ENCODE results near the gene C11orf16.
"Not testable (repeated sequence)": the region's sequence is repeated elsewhere in the genome, so short reads cannot be mapped to it uniquely, and the experiment has no call there.

The C11orf16 gene, protein sequence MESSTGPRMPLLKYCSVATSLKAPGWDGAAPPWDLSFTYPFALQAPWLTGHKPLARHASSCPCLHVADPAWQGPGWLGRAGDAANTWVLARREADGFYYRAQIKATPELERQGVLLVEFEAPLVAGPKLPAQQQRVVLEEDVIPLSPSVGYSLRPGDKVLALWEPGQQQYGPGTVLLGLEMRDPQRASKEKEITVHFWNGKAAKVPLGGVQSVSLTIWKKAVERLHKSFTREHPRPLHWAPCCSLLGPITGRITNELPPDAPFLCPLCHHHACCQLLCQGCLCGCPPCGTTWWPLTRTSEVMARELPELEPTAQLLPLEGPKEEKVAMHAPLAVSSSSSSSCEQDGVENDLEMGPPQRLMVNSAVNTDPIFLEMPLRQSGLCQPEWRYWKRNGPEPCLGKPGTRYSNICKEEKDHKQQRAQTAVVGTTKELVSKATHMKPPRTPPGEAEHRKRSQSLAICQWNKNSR

DNA sequence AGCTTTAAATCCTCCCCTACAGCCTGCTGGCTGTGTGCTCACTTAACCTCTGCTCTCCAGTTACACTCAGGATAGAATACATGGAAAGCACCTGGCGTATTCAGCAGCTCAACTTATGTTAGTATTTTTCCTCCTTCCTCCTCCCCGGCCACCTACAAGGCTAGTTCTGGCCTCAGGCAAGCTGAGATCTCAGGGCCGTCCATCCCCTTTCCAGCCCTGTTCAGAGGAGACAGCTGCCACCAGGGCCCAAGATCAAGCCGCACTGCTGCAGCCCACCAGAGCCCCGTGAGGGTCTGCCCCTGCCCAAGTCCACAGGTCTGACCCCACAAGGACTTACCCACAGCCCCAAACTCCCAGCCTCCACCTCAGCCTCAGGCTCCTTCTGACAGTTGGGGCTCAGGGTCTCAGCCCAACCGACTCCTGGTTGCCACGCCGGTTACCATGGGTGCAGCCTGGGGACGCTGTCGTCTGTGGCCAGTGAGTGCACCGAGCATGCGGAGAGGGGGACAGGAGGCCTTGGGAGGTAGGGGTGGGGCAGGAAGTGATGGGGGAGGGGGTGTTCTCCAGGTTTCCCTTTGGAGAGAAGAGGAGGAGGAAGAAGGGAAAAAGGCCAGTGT lies at the start of gene C11orf16:
C11orf16 (minus strand) TSS at position 384 of the 617 bp plus-strand sequence. CDS start 639 bp downstream, outside the sequence.
- TF ChIP-seq ZFX (IDR thresholded peaks at IDR 0.05), result no peak
- TF ChIP-seq, protein P1, sequence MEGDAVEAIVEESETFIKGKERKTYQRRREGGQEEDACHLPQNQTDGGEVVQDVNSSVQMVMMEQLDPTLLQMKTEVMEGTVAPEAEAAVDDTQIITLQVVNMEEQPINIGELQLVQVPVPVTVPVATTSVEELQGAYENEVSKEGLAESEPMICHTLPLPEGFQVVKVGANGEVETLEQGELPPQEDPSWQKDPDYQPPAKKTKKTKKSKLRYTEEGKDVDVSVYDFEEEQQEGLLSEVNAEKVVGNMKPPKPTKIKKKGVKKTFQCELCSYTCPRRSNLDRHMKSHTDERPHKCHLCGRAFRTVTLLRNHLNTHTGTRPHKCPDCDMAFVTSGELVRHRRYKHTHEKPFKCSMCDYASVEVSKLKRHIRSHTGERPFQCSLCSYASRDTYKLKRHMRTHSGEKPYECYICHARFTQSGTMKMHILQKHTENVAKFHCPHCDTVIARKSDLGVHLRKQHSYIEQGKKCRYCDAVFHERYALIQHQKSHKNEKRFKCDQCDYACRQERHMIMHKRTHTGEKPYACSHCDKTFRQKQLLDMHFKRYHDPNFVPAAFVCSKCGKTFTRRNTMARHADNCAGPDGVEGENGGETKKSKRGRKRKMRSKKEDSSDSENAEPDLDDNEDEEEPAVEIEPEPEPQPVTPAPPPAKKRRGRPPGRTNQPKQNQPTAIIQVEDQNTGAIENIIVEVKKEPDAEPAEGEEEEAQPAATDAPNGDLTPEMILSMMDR (conservative IDR thresholded peaks at IDR 0.05), result no peak
- no peak within 1 kb of the TSS for H3K27ac ChIP-seq

GRCh38 chr11:8980485-8980884 lies 47.7 kb upstream of the C11orf16 start:
- H3K27ac ChIP-seq, result no peak overlapping the region
- TF ChIP-seq ZFX (IDR thresholded peaks at IDR 0.05), result no peak
- TF ChIP-seq, protein P1 (conservative IDR thresholded peaks at IDR 0.05), result no peak

DNA sequence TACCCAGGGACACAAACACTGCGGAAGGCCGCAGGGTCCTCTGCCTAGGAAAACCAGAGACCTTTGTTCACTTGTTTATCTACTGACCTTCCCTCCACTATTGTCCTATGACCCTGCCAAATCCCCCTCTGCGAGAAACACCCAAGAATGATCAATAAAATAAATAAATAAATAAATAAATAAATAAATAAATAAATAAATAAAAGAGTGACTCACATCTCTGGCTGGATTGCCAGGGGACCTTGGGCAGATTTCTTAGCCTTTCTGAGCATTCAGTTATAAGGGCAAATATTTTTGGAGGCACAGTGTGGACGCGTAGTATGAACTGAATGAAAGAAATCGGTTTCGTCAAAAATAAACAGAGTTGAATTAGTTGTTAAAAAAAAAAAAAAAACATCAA lies 46.6 kb upstream of the C11orf16 start:
- H3K27ac ChIP-seq, result not testable (repeated sequence)

DNA sequence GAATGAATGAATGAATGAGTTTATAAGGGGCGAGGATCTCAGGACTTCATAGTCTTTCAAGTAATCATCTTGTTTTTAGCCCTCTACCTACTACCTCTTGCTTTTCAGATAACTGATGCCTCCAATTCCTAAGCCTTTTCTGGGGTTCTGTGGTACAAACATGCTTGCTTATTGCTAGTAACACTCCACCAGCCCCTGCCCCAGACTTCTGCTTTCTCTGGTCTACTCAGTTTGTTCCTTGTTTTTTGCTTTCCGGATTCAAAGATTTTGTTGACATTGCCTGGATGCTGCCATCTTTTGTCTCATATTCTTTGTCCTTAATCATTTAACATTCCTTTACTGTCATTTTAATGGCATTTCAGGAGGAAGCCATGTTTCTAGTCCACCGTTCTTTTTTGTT lies 40.4 kb upstream of the C11orf16 start:
- TF ChIP-seq, protein P1 (conservative IDR thresholded peaks at IDR 0.05), result no peak

GRCh38 chr11:8971924-8972316 lies 39.2 kb upstream of the C11orf16 start:
- TF ChIP-seq, protein P1 (conservative IDR thresholded peaks at IDR 0.05), result no peak
- TF ChIP-seq ZFX (IDR thresholded peaks at IDR 0.05), result no peak
- H3K27ac ChIP-seq, result no peak overlapping the region

More for the DNA sequence above, 40.4 kb upstream of the C11orf16 start:
- H3K27ac ChIP-seq, result no peak overlapping the region

- no peak for TF ChIP-seq ZFX (IDR thresholded peaks at IDR 0.05)
- TF ChIP-seq, protein P1 (conservative IDR thresholded peaks at IDR 0.05), result no peak
- no peak overlapping the region for H3K27ac ChIP-seq
These were observed 38.6 kb upstream of the C11orf16 start for GRCh38 chr11:8971196-8971923.

GRCh38 chr11:8967184-8967583 lies 34.4 kb upstream of the C11orf16 start:
- no peak overlapping the region for H3K27ac ChIP-seq
- TF ChIP-seq, protein P1 (conservative IDR thresholded peaks at IDR 0.05), result no peak
- TF ChIP-seq ZFX (IDR thresholded peaks at IDR 0.05), result no peak

Measured in C4-2B (cell line).